ENCODE results near the gene MPIG6B. TPM values are rescaled to one million over a fixed set of nuclear protein-coding genes. Genes with fewer than 3 reads are reported as not detected.

The MPIG6B gene
- total and polyA plus RNA-seq, 4 donors = 0.08 to 10.7 (median 0.24) TPM

DNA sequence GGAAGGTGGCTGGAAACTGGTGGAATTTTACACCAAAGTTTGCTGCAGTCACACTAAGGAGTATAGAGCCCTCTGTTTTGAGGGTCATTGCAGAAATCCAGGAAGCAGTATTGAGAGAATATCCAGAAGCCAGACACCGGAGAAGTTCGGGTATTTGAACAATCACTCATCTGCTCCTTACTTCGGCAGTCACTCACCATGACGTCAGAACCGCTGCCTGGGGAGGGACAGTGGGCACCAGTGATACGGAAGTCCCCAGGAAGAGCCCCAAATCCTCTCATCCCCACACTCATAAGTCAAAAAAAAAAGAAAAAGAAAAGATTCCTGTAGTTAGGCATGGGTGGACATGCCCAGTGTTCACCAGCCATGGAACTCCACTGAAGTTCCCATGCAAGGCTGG is 46.3 kb upstream of the MPIG6B start:
- no peaks in the 10 kb centered on the region for H3K27me3 ChIP-seq (ENCODE audit: control insufficient read depth in 4 of 4, insufficient read depth in 4 of 4, low read length in 3 of 4)
- TF ChIP-seq JUND (IDR thresholded peaks at IDR 0.05) (no peak), TAF1 (conservative IDR thresholded peaks at IDR 0.05) (no peak), RXRA (IDR thresholded peaks at IDR 0.05) (no peak), CTCF (IDR thresholded peaks at IDR 0.05; ENCODE audit: low read depth, low read length, missing input control) (no peak), YY1 (IDR thresholded peaks at IDR 0.05) (no peak), NR2F2 (IDR thresholded peaks at IDR 0.05) (no peak), MAX (IDR thresholded peaks at IDR 0.05) (no peak), SP1 (IDR thresholded peaks at IDR 0.05) (no peak), GABPA (IDR thresholded peaks at IDR 0.05 in 1 of 2, conservative IDR thresholded peaks at IDR 0.05 in 1 of 2) (no peak), HNF4G (IDR thresholded peaks at IDR 0.05) (no peak), ATF3 (IDR thresholded peaks at IDR 0.05) (no peak), FOXA1 (IDR thresholded peaks at IDR 0.05) (no peak), EGR1 (IDR thresholded peaks at IDR 0.05; ENCODE audit: low read depth in 2 of 2) (no peak), RAD21 (IDR thresholded peaks at IDR 0.05) (no peak), HNF4A (conservative IDR thresholded peaks at IDR 0.05) (no peak), REST (IDR thresholded peaks at IDR 0.05) (no peak)
- peaks cover 1 to 16% (median 9%) of the 10 kb centered on the region in 4 donors for H3K4me1 ChIP-seq (ENCODE audit: control insufficient read depth in 4 of 4, insufficient read depth in 4 of 4, low read length in 3 of 4)
- H3K9me3 ChIP-seq (ENCODE audit: control insufficient read depth in 4 of 4, low read length in 3 of 4) = no peaks in the 10 kb centered on the region
- H3K4me3 ChIP-seq (ENCODE audit: low read depth in 1 of 3, low read length in 3 of 3) = no peak overlapping the region
- DNase-seq (ENCODE audit: low spot score) = no peak
- H3K27ac ChIP-seq (ENCODE audit: low read depth in 1 of 2, low read length in 2 of 2) = no peak overlapping the region
- peaks cover 2 to 12% (median 7%) of the 10 kb centered on the region in 4 donors for H3K36me3 ChIP-seq (ENCODE audit: control insufficient read depth in 4 of 4, insufficient read depth in 3 of 4, low read depth in 1 of 4, low read length in 3 of 4)
- no peak overlapping the region for H3K9ac ChIP-seq (ENCODE audit: low read depth in 1 of 2, low read length in 2 of 2)
- WGBS = 80% methylated on average over 6 of the region's 6 CpGs

DNA sequence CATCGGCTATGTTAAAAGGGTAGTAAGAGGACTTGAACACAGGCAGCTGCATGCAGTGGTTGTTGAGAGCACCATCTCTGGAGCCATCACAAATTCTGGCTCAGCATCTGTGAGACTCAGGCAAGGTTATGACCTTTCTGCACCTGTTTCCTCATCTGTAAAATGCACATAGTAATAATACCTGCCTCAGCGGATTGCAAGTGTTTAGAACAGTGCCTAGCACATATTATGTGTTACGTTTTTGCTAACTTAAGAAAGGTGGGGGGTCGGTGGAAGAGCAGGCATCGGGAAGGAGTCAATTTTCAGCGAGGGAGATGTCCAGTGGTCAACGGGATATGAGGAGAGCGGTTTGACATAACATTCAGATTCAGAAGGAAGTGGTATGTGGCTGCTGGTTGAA is 45.2 kb upstream of the MPIG6B start:
- Histone ChIP-seq H3K27me3 (ENCODE audit: control insufficient read depth in 4 of 4, insufficient read depth in 4 of 4, low read length in 3 of 4) (no peaks in the 10 kb centered on the region), H3K4me1 (ENCODE audit: control insufficient read depth in 4 of 4, insufficient read depth in 4 of 4, low read length in 3 of 4) (peaks cover 1 to 18% (median 12%) of the 10 kb centered on the region in 4 donors), H3K9me3 (ENCODE audit: control insufficient read depth in 4 of 4, low read length in 3 of 4) (no peaks in the 10 kb centered on the region), H3K4me3 (ENCODE audit: low read depth in 1 of 3, low read length in 3 of 3) (no peak overlapping the region), H3K9ac (ENCODE audit: low read depth in 1 of 2, low read length in 2 of 2) (no peak overlapping the region), H3K27ac (ENCODE audit: low read depth in 1 of 2, low read length in 2 of 2) (no peak overlapping the region), H3K36me3 (ENCODE audit: control insufficient read depth in 4 of 4, insufficient read depth in 3 of 4, low read depth in 1 of 4, low read length in 3 of 4) (peaks cover 0 to 4% (median 3%) of the 10 kb centered on the region in 4 donors)
- DNase-seq (ENCODE audit: low spot score) = no peak
- WGBS = 74% methylated on average over 8 of the region's 8 CpGs
- TF ChIP-seq HNF4G (IDR thresholded peaks at IDR 0.05) (no peak), ATF3 (IDR thresholded peaks at IDR 0.05) (no peak), RXRA (IDR thresholded peaks at IDR 0.05) (no peak), RAD21 (IDR thresholded peaks at IDR 0.05) (no peak), NR2F2 (IDR thresholded peaks at IDR 0.05) (no peak), EGR1 (IDR thresholded peaks at IDR 0.05; ENCODE audit: low read depth in 2 of 2) (no peak), YY1 (IDR thresholded peaks at IDR 0.05) (no peak), REST (IDR thresholded peaks at IDR 0.05) (no peak), CTCF (IDR thresholded peaks at IDR 0.05; ENCODE audit: low read depth, low read length, missing input control) (no peak)
- TF ChIP-seq, protein P1, sequence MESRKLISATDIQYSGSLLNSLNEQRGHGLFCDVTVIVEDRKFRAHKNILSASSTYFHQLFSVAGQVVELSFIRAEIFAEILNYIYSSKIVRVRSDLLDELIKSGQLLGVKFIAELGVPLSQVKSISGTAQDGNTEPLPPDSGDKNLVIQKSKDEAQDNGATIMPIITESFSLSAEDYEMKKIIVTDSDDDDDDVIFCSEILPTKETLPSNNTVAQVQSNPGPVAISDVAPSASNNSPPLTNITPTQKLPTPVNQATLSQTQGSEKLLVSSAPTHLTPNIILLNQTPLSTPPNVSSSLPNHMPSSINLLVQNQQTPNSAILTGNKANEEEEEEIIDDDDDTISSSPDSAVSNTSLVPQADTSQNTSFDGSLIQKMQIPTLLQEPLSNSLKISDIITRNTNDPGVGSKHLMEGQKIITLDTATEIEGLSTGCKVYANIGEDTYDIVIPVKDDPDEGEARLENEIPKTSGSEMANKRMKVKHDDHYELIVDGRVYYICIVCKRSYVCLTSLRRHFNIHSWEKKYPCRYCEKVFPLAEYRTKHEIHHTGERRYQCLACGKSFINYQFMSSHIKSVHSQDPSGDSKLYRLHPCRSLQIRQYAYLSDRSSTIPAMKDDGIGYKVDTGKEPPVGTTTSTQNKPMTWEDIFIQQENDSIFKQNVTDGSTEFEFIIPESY (IDR thresholded peaks at IDR 0.05) = no peak
